ENCODE results near the gene ZNF628. TPM values are rescaled to one million over a fixed set of nuclear protein-coding genes. Genes with fewer than 3 reads are reported as not detected.

Gene ZNF628
- total and polyA plus RNA-seq, 2 of the 8 experiments (the other 6 are each of a cell fraction or from before 2014, with no cell fraction given) = 1.7 to 10.8 TPM

GRCh38 chr19:55443045-55443823, 33.2 kb upstream of the ZNF628 start, which contains the start of gene SHISA7 (continued):
- no peak for TF ChIP-seq TAF1 (IDR thresholded peaks at IDR 0.05; ENCODE audit: low read depth, low read length)
